Endodermal cell (in vitro differentiated cells): Measurements from ENCODE around the gene IL10. TPM values are rescaled to one million over a fixed set of nuclear protein-coding genes. Genes with fewer than 3 reads are reported as not detected.

Experiments
- DNase-seq: peaks from one replicate; pipeline ENCODE4 v3.0.0-alpha.2; 2017
- H3K27ac ChIP-seq: 2 replicates; pipeline ENCODE4 v1.5.1; 2013; ENCODE audit warnings: mild to moderate bottlenecking, low read depth, low read length, moderate library complexity
- H3K27me3 ChIP-seq: 2 replicates; pipeline ENCODE4 v1.6.1; 2013; ENCODE audit warnings: mild to moderate bottlenecking, low read length, moderate library complexity; ENCODE audit not compliant: insufficient read depth, control insufficient read depth, poor library complexity, severe bottlenecking
- H3K36me3 ChIP-seq: 2 replicates; pipeline ENCODE4 v1.7.0; 2013; ENCODE audit warnings: mild to moderate bottlenecking, low read length, moderate library complexity; ENCODE audit not compliant: control insufficient read depth, insufficient read depth
- H3K4me1 ChIP-seq: one replicate; pipeline ENCODE4 v1.7.0; 2013; ENCODE audit warnings: low read length; ENCODE audit not compliant: control insufficient read depth, insufficient read depth
- H3K4me3 ChIP-seq: 2 replicates; pipeline ENCODE4 v1.5.1; 2013; ENCODE audit warnings: mild to moderate bottlenecking, low read length, moderate library complexity
- H3K9ac ChIP-seq: 2 replicates; pipeline ENCODE4 v1.6.1; 2013; ENCODE audit warnings: mild to moderate bottlenecking, low read length, moderate library complexity; ENCODE audit not compliant: poor library complexity, severe bottlenecking; ENCODE audit errors: extremely low read depth
- H3K9me3 ChIP-seq: 2 replicates; pipeline ENCODE4 v1.6.1; 2013; ENCODE audit warnings: mild to moderate bottlenecking, low read length, moderate library complexity; ENCODE audit not compliant: control insufficient read depth
- H3K27ac Mint-ChIP-seq: 2 replicates; pipeline ENCODE4 v1.8.0; 2020; ENCODE audit warnings: mixed read lengths
- H3K27me3 Mint-ChIP-seq: 2 replicates; pipeline ENCODE4 v1.8.0; 2021; ENCODE audit warnings: mild to moderate bottlenecking, mixed read lengths; ENCODE audit not compliant: insufficient read depth
- H3K36me3 Mint-ChIP-seq: 2 replicates; pipeline ENCODE4 v1.8.0; 2020; ENCODE audit warnings: low read depth, mixed read lengths
- H3K4me1 Mint-ChIP-seq: 2 replicates; pipeline ENCODE4 v1.8.0; 2020; ENCODE audit warnings: mixed read lengths
- H3K4me3 Mint-ChIP-seq: 2 replicates; pipeline ENCODE4 v1.8.0; 2020; ENCODE audit warnings: mild to moderate bottlenecking, moderate library complexity, mixed read lengths
- H3K9me3 Mint-ChIP-seq: 2 replicates; pipeline ENCODE4 v1.8.0; 2020; ENCODE audit warnings: mild to moderate bottlenecking, mixed read lengths
- CTCF ChIP-seq: fragments of 200-600 bp; sonication (generic); conservative IDR thresholded peaks from 2 replicates; pipeline ENCODE4 v1.5.0; 2021; ENCODE audit warnings: antibody characterized with exemption, mild to moderate bottlenecking
- WGBS, 2 experiments: methylation state at CpG; one replicate each; pipeline versions ENCODE4 v1.1.5 to v1.1.7; 2013; ENCODE audit warnings: missing lambda C conversion rate in 2 of 2, mixed read lengths in 1 of 2; ENCODE audit not compliant: insufficient coverage in 1 of 2, insufficient read length in 1 of 2; 5-methylcytosine and 5-hydroxymethylcytosine counted together
- total RNA-seq, 2 donors: library from RNA; stranded (reverse); fragmentation: NEBNext Ultra II Directional in 1 of 2; extraction: Animal tissue kit (Norgen Biotek cat#: 25700) in 1 of 2; gene quantifications; 2 replicates in 1 of 2; 3 replicates in 1 of 2; pipeline ENCODE4 v1.2.1, GENCODE V29; 2021

The IL10 gene
- total RNA-seq, 2 donors from 2014 or later = not detected

DNA sequence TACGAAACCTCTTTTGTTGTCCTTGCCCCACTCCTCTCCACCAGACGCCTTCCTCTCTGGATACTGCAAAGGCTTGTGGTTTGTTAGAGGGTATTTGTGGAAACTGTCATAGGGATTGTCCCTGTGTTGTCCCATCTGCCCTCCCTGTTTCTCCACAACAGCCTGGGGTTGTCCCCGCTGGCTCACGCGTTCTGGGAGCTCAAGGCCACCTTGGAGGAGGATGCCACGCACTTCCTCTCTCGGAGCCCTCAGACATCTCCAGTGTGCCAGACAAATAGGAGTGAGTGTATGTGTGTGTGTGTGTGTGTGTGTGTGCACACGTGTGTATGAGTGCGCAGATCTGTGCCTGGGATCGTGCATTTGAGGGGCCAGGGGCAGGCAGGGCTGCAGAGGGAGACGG lies 39.3 kb downstream of the IL10 start:
- peaks cover 2% of the 10 kb centered on the region for H3K4me1 ChIP-seq
- no peak overlapping the region for H3K9ac ChIP-seq
- Mint-ChIP-seq H3K36me3 (peaks cover 41% of the 10 kb centered on the region), H3K27me3 (no peaks in the 10 kb centered on the region), H3K4me1 (peaks cover 5% of the 10 kb centered on the region), H3K9me3 (no peaks in the 10 kb centered on the region), H3K27ac (no peak overlapping the region), H3K4me3 (no peak overlapping the region)
- no peak for DNase-seq
- peaks cover 41% of the 10 kb centered on the region for H3K36me3 ChIP-seq
- no peak overlapping the region for H3K27ac ChIP-seq
- H3K9me3 ChIP-seq = no peaks in the 10 kb centered on the region
- no peak overlapping the region for H3K4me3 ChIP-seq
- 90 to 100% methylated on average over 4 to 11 of the region's 11 CpGs for WGBS, 2 experiments
- no peak for TF ChIP-seq CTCF
- H3K27me3 ChIP-seq = no peaks in the 10 kb centered on the region

- Histone ChIP-seq H3K27me3 (no peaks in the 10 kb centered on the region), H3K36me3 (peaks cover 41% of the 10 kb centered on the region), H3K4me3 (no peak overlapping the region), H3K27ac (no peak overlapping the region), H3K9me3 (no peaks in the 10 kb centered on the region), H3K9ac (no peak overlapping the region), H3K4me1 (no peaks in the 10 kb centered on the region)
- no peaks in the 10 kb centered on the region for H3K27me3 Mint-ChIP-seq
- no peaks in the 10 kb centered on the region for H3K4me1 Mint-ChIP-seq
- no peaks in the 10 kb centered on the region for H3K9me3 Mint-ChIP-seq
- WGBS, 2 experiments = 96 to 100% methylated on average over 3 to 11 of the region's 11 CpGs
- H3K27ac Mint-ChIP-seq = no peak overlapping the region
- no peak for TF ChIP-seq CTCF
- peaks cover 41% of the 10 kb centered on the region for H3K36me3 Mint-ChIP-seq
- DNase-seq = no peak
- no peak overlapping the region for H3K4me3 Mint-ChIP-seq
Observed at GRCh38 chr1:206732508-206732907, 39.8 kb downstream of the IL10 start.

DNA sequence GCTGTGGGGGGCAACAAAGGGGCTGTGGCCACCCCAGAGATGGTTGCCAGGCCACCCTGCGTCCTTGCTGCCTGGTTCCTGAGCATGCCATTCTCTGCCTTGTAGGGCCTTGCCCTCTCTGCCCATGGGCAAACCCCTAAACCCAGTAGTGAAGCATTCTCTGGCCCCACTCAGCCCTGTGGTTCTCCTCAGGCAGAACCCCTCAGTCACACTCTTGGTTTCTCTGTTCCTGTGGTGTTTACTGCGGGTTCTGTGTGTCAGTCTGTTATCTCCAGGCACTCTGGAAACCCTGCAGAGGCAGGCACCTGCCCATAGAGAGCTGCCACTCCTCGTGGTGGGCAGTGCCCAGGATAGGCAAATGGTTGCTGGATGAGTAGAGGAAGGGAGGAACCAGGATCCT lies 42.8 kb downstream of the IL10 start:
- H3K4me1 ChIP-seq = no peaks in the 10 kb centered on the region
- H3K4me3 ChIP-seq = no peak overlapping the region
- 71 to 97% methylated on average over 1 to 3 of the region's 3 CpGs for WGBS, 2 experiments
- Mint-ChIP-seq H3K27me3 (no peaks in the 10 kb centered on the region), H3K9me3 (no peaks in the 10 kb centered on the region), H3K4me1 (peaks cover 6% of the 10 kb centered on the region), H3K36me3 (peaks cover 31% of the 10 kb centered on the region), H3K27ac (no peak overlapping the region), H3K4me3 (no peak overlapping the region)
- H3K27ac ChIP-seq = no peak overlapping the region
- DNase-seq = no peak
- H3K27me3 ChIP-seq = no peaks in the 10 kb centered on the region
- H3K9me3 ChIP-seq = no peaks in the 10 kb centered on the region
- peaks cover 33% of the 10 kb centered on the region for H3K36me3 ChIP-seq
- no peak overlapping the region for H3K9ac ChIP-seq
- TF ChIP-seq CTCF = no peak
